ENCODE results near the gene SCOC.
A peak's percentile ranks its signal among the peaks of the same experiment; 100 is the strongest.
"Not testable (repeated sequence)": the region's sequence is repeated elsewhere in the genome, so short reads cannot be mapped to it uniquely, and the experiment has no call there.

The SCOC gene

GRCh38 chr4:140359562-140360427 lies 13.7 kb upstream of the SCOC start:
- DNase-seq (ENCODE audit: low read depth in 1 of 2, low spot score in 1 of 2): peak; percentile 50 to 79

- no peak for DNase-seq (ENCODE audit: low read depth in 1 of 2, low spot score in 1 of 2)
Observed at GRCh38 chr4:140361099-140361498, 12.3 kb upstream of the SCOC start.

GRCh38 chr4:140363051-140363450 lies 10.4 kb upstream of the SCOC start:
- no peak for DNase-seq (ENCODE audit: low read depth in 1 of 2, low spot score in 1 of 2)

GRCh38 chr4:140363558-140363957 lies 9.9 kb upstream of the SCOC start:
- DNase-seq (ENCODE audit: low read depth in 1 of 2, low spot score in 1 of 2): no peak

GRCh38 chr4:140367738-140368137 lies 5.7 kb upstream of the SCOC start:
- DNase-seq (ENCODE audit: low read depth in 1 of 2, low spot score in 1 of 2): no peak

GRCh38 chr4:140368686-140369085 lies 4.8 kb upstream of the SCOC start:
- no peak for DNase-seq (ENCODE audit: low read depth in 1 of 2, low spot score in 1 of 2)

- DNase-seq (ENCODE audit: low read depth in 1 of 2, low spot score in 1 of 2): peak in 1 of 2 donors; percentile 11
Observed at GRCh38 chr4:140372751-140373327, 607 bp upstream of the SCOC start.

GRCh38 chr4:140374130-140374477 lies 658 bp downstream of the SCOC start:
- DNase-seq (ENCODE audit: low read depth in 1 of 2, low spot score in 1 of 2): no peak

GRCh38 chr4:140382732-140383131 lies 9.3 kb downstream of the SCOC start:
- no peak for DNase-seq (ENCODE audit: low read depth in 1 of 2, low spot score in 1 of 2)

GRCh38 chr4:140388015-140388414 lies 14.6 kb downstream of the SCOC start:
- DNase-seq (ENCODE audit: low read depth in 1 of 2, low spot score in 1 of 2): no peak

- no peak for DNase-seq (ENCODE audit: low read depth in 1 of 2, low spot score in 1 of 2)
Observed at GRCh38 chr4:140395668-140396067, 22.2 kb downstream of the SCOC start.

- no peak for DNase-seq (ENCODE audit: low read depth in 1 of 2, low spot score in 1 of 2)
Observed at GRCh38 chr4:140400111-140400510, 26.7 kb downstream of the SCOC start.

GRCh38 chr4:140406292-140406691 lies 32.8 kb downstream of the SCOC start:
- DNase-seq (ENCODE audit: low read depth in 1 of 2, low spot score in 1 of 2): no peak

GRCh38 chr4:140408974-140409373 lies 35.5 kb downstream of the SCOC start:
- no peak for DNase-seq (ENCODE audit: low read depth in 1 of 2, low spot score in 1 of 2)

GRCh38 chr4:140413130-140413969 lies 39.9 kb downstream of the SCOC start:
- DNase-seq (ENCODE audit: low read depth in 1 of 2, low spot score in 1 of 2): not testable (repeated sequence)

GRCh38 chr4:140423106-140423505 lies 49.7 kb downstream of the SCOC start:
- no peak for DNase-seq (ENCODE audit: low read depth in 1 of 2, low spot score in 1 of 2)

- no peak for DNase-seq (ENCODE audit: low read depth in 1 of 2, low spot score in 1 of 2)
Observed at GRCh38 chr4:140426610-140427105, 53.2 kb downstream of the SCOC start.

GRCh38 chr4:140427106-140427918 lies 53.9 kb downstream of the SCOC start, which contains the start of gene CLGN:
CLGN (minus strand) TSS chr4:140427648; CDS start chr4:140413078, 14,570 bp downstream.
- peak in 1 of 2 donors; percentile 27 for DNase-seq (ENCODE audit: low read depth in 1 of 2, low spot score in 1 of 2)

GRCh38 chr4:140427919-140428471 lies 54.5 kb downstream of the SCOC start:
- DNase-seq (ENCODE audit: low read depth in 1 of 2, low spot score in 1 of 2): no peak
